HFF-Myc (cell line): Measurements from ENCODE around the gene MYCBP2.
"Not testable (repeated sequence)": the region's sequence is repeated elsewhere in the genome, so short reads cannot be mapped to it uniquely, and the experiment has no call there.

Experiments
- DNase-seq: peaks from one replicate; pipeline ENCODE4 v3.0.0-alpha.2; 2011; ENCODE audit warnings: low read depth; ENCODE audit errors: extremely low read depth
- H3K4me3 ChIP-seq: replicated peaks from 2 replicates; pipeline ENCODE4 v1.5.1; 2011; ENCODE audit warnings: low read depth, mild to moderate bottlenecking, control low read depth, low read length
- CTCF ChIP-seq: IDR thresholded peaks from 2 replicates; pipeline ENCODE4 v1.5.1; 2012; ENCODE audit warnings: mild to moderate bottlenecking, low read depth, low read length, control low read depth; ENCODE audit errors: missing control alignments

Gene MYCBP2

DNA sequence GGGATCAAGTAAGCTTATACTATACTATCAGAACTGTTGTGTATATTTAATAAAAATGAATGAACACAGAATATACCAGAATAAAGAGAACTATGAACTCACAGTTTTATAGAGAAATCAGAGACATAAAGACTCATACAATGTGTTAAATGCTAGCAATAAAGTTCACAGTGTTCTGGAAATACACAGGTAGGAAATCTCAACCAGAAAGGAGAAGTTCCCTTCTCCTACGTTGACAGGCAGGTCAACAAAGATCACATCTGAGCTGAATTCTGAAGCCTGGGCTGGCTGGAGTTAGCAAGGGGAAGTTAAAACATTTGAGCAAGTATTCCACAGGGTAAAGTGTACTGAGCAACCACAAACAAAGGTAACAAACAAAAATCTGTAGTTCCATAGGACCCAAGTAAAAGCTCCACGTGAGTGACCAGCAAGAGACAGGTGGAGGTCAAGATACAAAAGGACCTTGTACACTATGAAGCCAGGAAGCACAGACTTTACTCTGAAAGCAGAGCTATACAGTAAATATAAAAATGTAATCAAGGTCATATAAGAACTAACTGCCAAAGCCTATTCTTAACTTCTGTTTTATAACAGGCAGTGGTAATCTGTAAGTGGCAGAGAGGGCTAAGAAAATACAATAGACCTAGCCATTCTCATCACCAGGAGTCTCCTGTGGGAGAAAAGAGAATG is 312.9 kb downstream of the MYCBP2 start:
- no peak for TF ChIP-seq CTCF
- no peak for DNase-seq
- no peak overlapping the region for H3K4me3 ChIP-seq

DNA sequence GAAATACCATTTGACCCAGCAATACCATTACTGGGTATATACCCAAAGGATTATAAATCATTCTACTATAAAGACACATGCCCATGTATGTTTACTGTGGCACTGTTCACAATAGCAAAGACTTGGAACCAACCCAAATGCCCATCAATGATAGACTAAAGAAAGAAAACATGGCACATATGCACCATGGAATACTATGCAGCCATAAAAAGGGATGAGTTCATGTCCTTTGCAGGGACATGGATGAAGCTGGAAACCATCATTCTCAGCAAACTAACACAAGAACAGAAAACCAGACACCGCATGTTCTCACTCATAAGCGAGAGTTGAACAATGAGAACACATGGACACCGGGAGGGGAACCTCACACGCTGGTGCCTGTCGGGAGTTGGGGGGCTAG is 317.2 kb downstream of the MYCBP2 start:
- not testable (repeated sequence) for DNase-seq

GRCh38 chr13:77009011-77009410 is 317.9 kb downstream of the MYCBP2 start:
- no peak overlapping the region for H3K4me3 ChIP-seq
- no peak for TF ChIP-seq CTCF
- DNase-seq, result no peak

More for the DNA sequence above, 317.2 kb downstream of the MYCBP2 start:
- not testable (repeated sequence) for H3K4me3 ChIP-seq

- not testable (repeated sequence) for H3K4me3 ChIP-seq, DNase-seq
Observed at GRCh38 chr13:77008337-77008736, 318.6 kb downstream of the MYCBP2 start.

GRCh38 chr13:77002590-77003190 is 324.2 kb downstream of the MYCBP2 start:
- DNase-seq, result peak; percentile 35
- peak; percentile 66 for TF ChIP-seq CTCF
- no peak overlapping the region for H3K4me3 ChIP-seq

- no peak overlapping the region for H3K4me3 ChIP-seq
- peak; percentile 52 for DNase-seq
- no peak for TF ChIP-seq CTCF
Observed at GRCh38 chr13:77001963-77002587, 324.8 kb downstream of the MYCBP2 start.

DNA sequence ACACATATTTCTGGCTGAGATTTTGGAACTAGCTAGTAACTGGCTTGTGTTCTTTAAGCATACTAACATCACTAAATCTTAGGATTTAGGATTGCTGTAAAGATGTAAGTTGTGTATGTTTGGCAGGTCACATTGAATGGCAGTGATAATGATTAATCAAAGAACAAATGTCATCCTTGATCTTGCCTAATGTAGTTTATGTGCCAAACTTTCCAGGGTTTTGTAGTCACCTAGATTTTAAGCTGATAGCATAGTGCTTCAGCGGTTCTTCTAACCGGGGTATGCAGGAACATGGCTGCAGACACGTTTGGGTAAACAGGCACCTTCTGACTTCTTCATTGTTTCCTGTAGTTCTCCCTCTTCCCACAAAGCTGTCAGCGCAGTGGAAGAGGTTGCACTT is 325.4 kb downstream of the MYCBP2 start:
- H3K4me3 ChIP-seq, result no peak overlapping the region
- DNase-seq, result no peak
- TF ChIP-seq CTCF, result no peak
